Measurements from ENCODE around the gene ELOVL2.

Gene ELOVL2

GRCh38 chr6:11062083-11062482, 18.0 kb upstream of the ELOVL2 start:
- in situ Hi-C loops (cut with MboI; ENCODE audit: low sequenced_read_pairs), result loop anchor here (25.0 kb wide), 1 partner anchor 600 kb away; no protein-coding TSS in a partner anchor

- in situ Hi-C loops (cut with MboI; ENCODE audit: low sequenced_read_pairs), result loop anchor here (25.0 kb wide), 1 partner anchor 596 kb away; no protein-coding TSS in a partner anchor
These were observed 14.3 kb upstream of the ELOVL2 start for GRCh38 chr6:11058406-11058805.

GRCh38 chr6:11056871-11057270, 12.8 kb upstream of the ELOVL2 start:
- in situ Hi-C loops (cut with MboI; ENCODE audit: low sequenced_read_pairs), result loop anchor here (25.0 kb wide), 1 partner anchor 595 kb away; no protein-coding TSS in a partner anchor

DNA sequence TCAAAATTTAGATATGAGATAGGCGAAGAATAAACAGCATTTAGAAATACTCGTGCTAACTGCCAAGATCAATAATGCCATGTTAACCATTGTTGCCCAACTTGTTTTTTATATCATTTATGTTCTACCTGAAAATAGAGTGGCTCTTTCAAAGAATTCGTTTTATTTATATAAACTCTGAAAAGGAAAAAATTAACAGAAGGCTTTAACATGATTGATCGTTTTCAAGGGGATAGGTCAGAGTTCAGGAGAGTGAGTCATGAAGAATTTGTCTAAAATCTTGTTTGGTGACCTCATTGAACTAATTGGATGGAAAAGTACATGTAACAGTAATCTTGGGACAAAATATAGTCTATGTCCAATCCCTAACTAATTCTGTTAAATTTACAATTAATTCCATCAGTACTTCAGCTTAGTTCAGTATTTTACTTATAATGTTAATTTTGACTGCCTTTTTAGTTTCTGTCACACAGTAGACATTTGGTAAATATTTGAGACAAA, 11.1 kb upstream of the ELOVL2 start:
- in situ Hi-C loops (cut with MboI; ENCODE audit: low sequenced_read_pairs), result loop anchor here (25.0 kb wide), 1 partner anchor 593 kb away; no protein-coding TSS in a partner anchor

- in situ Hi-C loops (cut with MboI; ENCODE audit: low sequenced_read_pairs), result loop anchor here (25.0 kb wide), 1 partner anchor 592 kb away; no protein-coding TSS in a partner anchor
These were observed 10.6 kb upstream of the ELOVL2 start for GRCh38 chr6:11054722-11055121.

DNA sequence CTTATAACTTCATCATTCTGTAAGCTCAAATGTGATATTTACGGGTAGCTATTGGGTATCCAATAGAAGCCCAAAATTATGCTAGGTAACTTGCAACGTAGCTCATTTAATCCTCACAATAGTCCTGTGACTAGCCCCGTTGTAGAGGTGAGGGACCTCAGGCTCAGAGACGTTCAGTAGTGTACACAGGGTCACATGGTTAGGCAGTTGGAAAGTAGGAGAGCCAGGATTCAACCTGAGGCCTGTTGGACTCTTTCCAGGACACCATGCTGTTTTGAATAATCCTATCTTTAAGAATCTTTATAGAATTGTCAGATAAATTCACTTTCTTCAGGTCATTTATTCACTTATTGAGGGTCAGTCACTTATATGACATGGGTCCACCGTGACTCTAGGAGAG, 9.2 kb upstream of the ELOVL2 start:
- in situ Hi-C loops (cut with MboI; ENCODE audit: low sequenced_read_pairs), result loop anchor here (25.0 kb wide), 1 partner anchor 591 kb away; no protein-coding TSS in a partner anchor

- in situ Hi-C loops (cut with MboI; ENCODE audit: low sequenced_read_pairs), result loop anchor here (25.0 kb wide), 1 partner anchor 588 kb away; no protein-coding TSS in a partner anchor
These were observed 6.6 kb upstream of the ELOVL2 start for GRCh38 chr6:11050731-11051130.

- in situ Hi-C loops (cut with MboI; ENCODE audit: low sequenced_read_pairs), result no loop called here
These were observed 635 bp upstream of the ELOVL2 start for GRCh38 chr6:11044712-11045167.

- in situ Hi-C loops (cut with MboI; ENCODE audit: low sequenced_read_pairs), result no loop called here
These were observed 636 bp downstream of the ELOVL2 start for GRCh38 chr6:11043378-11043960.

DNA sequence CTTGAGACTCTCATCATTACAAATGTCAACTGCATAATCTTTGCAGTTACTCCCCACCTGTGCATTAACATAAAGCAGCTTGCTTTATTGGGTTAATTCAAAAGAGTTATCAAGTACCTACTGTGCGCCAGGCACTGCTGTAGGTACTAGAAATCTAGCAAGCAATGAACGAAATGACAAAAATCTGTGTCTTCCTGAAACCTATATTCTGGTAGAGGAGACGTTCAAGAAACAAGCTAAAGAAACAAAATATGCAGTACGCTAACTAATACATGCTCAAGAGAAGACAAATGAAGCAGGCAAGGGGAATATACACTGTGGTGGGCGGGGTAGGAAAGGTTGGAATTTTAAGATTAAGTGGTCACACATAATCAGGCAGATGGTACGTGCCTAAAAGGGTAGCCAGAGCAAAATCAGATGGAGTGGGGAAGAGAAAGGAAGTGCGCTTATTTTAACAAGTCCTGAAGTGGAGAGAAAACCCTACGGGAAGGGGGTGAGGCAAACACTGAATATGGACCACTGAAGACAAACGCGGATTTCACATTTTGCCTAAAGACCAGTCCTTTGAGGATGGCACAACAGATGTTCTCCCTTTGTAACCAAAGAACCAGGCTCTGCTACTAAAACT, 1.2 kb downstream of the ELOVL2 start:
- in situ Hi-C loops (cut with MboI; ENCODE audit: low sequenced_read_pairs), result no loop called here

GRCh38 chr6:11042025-11042749, 1.9 kb downstream of the ELOVL2 start:
- in situ Hi-C loops (cut with MboI; ENCODE audit: low sequenced_read_pairs), result no loop called here

GRCh38 chr6:11040134-11040533, 4.0 kb downstream of the ELOVL2 start:
- in situ Hi-C loops (cut with MboI; ENCODE audit: low sequenced_read_pairs), result no loop called here

DNA sequence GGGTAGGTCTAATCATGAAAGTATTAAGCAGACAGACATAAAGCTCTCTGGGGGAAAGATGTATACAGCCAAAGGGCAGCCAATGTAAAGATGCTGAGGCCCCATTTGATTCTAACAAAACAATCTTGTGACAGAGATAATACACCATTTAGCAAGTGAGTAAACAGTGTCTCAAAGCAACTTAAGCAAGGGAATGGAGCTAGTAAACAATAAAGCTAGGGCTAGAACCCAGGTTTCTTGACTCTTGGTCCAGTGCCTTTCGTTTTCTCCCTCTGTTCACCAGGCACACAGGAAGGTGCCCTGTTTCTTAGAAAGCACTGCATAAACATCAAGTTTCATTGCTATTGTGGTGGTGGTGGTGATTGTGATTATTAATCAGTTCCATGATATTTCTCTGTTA, 5.1 kb downstream of the ELOVL2 start:
- in situ Hi-C loops (cut with MboI; ENCODE audit: low sequenced_read_pairs), result no loop called here

DNA sequence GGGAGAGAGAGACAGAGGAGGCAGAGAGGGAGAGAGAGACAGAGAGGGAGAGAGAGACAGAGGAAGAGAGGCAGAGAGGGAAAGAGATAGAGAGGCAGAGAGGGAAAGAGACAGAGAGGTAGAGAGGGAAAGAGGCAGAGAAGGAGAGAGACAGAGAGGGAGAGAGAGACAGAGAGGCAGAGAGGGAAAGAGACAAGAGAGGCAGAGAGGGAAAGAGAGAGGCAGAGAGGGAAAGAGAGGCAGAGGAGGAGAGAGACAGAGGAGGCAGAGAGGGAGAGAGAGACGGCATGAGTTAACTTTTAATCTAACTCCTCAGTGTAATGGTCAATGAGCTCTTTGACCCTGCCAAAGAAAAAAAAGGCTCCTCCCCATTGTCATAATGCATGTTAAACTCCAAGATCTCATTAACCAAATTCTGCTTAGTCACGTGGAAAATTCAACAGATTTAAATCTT, 7.1 kb downstream of the ELOVL2 start:
- in situ Hi-C loops (cut with MboI; ENCODE audit: low sequenced_read_pairs), result no loop called here

DNA sequence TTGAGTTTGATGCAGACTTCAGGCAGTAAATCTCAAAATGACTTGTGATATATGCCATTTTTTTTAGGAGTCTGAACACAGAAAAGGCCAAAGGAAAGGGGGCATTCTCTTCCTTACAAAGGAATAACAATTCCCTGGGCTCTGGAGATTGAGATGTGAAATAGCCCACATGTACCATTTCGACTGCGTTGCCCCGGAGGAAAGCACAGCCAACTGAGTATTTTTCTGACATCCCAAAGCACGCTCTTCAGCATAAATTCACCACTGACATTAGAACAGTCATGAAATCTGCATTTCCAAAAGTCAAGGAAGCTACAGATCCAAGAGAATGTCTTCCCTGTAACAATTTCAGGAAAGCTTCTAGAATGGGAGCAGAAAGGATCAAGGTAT, 7.8 kb downstream of the ELOVL2 start:
- in situ Hi-C loops (cut with MboI; ENCODE audit: low sequenced_read_pairs), result no loop called here

DNA sequence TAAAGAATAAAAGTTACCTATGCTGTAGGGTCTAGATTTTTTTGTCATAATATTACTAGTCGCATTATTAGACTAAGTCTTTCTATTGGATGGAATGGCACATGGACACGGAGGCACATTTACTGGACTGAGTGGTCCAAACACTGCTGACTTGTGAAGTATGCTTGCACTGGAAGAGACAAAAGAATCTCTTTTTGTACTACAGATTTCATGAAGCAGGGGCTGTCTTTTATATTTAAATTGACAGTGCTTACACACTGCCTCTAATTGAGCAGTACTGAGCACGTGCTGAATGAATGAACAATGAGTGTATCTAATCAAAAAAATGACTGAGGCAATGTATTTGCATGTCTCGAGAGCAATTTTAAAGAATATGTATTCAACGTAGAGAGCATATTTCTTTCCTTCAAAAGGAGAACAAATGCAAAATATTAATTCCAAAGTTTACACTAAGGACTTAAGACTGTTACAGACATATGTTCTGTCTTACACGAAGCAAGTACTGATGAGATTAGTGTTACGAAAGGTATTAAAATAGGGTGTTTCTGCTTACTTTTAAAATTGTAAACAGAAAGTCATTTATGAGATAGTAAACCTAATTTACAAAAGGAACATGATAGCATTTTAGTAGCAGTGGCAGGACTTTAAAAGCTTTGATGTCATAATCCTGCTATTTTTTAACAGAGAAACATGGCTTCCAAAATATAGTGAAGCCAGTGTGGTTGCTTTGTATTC, 8.3 kb downstream of the ELOVL2 start:
- in situ Hi-C loops (cut with MboI; ENCODE audit: low sequenced_read_pairs), result no loop called here

- in situ Hi-C loops (cut with MboI; ENCODE audit: low sequenced_read_pairs), result no loop called here
These were observed 10.3 kb downstream of the ELOVL2 start for GRCh38 chr6:11033825-11034224.

DNA sequence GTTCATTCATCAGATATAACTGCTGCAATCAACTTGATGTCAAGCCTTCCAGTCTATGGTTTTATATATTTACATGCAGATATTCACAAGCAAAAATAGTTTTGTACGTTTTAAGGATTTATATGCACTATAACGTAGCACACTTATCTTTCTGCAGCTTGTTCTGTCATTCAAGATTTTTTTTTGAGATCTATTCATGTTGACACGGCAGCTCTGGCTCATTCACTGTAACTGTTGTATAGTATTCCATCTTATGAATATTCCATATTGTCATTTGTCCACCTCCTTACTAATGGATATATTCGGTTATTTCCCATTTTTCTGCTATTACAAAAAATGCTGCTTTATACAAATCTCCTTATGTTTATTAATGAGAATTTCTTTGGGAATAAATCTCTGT, 13.2 kb downstream of the ELOVL2 start:
- in situ Hi-C loops (cut with MboI; ENCODE audit: low sequenced_read_pairs), result no loop called here

- in situ Hi-C loops (cut with MboI; ENCODE audit: low sequenced_read_pairs), result no loop called here
These were observed 15.1 kb downstream of the ELOVL2 start for GRCh38 chr6:11028959-11029358.

DNA sequence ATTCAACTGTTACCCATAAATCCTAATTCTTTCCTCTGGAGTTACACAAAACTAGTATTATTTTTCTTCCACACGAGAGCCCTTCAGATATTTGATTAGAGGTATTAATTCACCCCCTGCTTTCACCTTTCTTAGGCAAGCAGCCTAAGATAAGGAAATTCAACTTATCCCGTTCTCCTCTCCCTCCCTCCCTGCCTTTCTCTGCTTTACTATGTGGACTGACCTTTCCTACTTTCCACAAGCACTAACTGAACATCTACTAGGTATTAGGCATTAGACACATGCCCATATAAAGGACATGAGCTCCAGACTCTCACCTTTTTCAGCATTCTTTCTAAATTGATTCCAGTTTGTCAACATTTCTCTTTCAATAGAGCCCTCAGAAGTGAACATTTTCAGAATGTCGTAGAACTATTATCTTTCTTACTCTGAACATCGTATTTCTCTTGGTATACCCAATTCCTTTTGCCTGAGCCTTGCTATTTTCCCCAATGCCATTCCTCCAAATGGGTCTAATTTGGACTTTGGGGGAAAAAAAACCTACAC, 16.5 kb downstream of the ELOVL2 start:
- in situ Hi-C loops (cut with MboI; ENCODE audit: low sequenced_read_pairs), result no loop called here
